Breast epithelium (tissue), 3 donors: ENCODE measurements around the gene ADORA1.

Source experiments
- POLR2A ChIP-seq: fragments of 450-650 bp; IDR thresholded peaks from one replicate; pipeline ENCODE4 v1.6.1; 2016; ENCODE audit warnings: antibody characterized with exemption, mild to moderate bottlenecking, moderate library complexity
- POLR2AphosphoS5 ChIP-seq, 3 donors: sonication (generic); formaldehyde crosslinking; IDR thresholded peaks; one replicate each; pipeline ENCODE4 v1.6.1; 2017; ENCODE audit warnings: antibody characterized with exemption in 3 of 3
- TF ChIP-seq, protein P1 (sequence below), 3 donors: fragments of 450-650 bp; IDR thresholded peaks; one replicate each; pipeline ENCODE4 v1.5.1; 2016 to 2017; ENCODE audit warnings: antibody characterized with exemption in 3 of 3, mild to moderate bottlenecking in 3 of 3, moderate library complexity in 3 of 3

DNA sequence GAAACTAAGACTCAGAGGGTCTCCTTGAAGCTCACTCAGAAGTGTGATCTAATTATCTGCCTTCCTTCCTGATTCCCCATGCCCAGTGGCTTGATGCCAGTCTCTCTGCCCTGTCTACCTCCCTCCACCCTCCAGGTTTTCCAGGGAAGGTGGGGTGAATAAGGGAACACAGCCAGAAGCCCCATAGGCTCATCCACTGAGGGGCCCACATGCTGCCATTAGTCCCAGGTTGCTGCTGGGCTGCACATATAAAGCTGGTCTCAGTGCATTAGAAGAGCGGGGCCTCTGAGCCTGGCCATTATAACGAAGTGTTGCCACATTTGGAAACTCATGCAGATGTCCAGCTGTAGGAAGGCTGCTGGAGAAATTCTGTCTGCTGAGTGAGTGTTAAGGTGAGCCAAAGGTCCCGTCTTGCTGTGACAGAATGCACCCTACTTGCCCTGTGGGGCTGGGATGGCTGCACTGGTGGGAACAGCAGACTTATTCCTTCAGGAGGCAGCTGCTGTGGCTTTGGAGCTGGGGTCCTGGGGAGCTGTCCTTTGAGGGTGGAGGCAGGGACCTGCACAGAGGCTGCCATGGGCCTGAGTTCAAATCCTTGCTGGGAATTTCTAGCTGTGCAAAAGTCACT is 2.9 kb downstream of the ADORA1 start:
- TF ChIP-seq, protein P1, sequence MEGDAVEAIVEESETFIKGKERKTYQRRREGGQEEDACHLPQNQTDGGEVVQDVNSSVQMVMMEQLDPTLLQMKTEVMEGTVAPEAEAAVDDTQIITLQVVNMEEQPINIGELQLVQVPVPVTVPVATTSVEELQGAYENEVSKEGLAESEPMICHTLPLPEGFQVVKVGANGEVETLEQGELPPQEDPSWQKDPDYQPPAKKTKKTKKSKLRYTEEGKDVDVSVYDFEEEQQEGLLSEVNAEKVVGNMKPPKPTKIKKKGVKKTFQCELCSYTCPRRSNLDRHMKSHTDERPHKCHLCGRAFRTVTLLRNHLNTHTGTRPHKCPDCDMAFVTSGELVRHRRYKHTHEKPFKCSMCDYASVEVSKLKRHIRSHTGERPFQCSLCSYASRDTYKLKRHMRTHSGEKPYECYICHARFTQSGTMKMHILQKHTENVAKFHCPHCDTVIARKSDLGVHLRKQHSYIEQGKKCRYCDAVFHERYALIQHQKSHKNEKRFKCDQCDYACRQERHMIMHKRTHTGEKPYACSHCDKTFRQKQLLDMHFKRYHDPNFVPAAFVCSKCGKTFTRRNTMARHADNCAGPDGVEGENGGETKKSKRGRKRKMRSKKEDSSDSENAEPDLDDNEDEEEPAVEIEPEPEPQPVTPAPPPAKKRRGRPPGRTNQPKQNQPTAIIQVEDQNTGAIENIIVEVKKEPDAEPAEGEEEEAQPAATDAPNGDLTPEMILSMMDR (IDR thresholded peaks at IDR 0.05) = no peak
- TF ChIP-seq POLR2AphosphoS5 (IDR thresholded peaks at IDR 0.05) (no peak), POLR2A (no peak)
